ENCODE measurements around the gene MARK4.

Gene MARK4

GRCh38 chr19:45271735-45272108, 20.7 kb downstream of the MARK4 start:
- DNase-seq (ENCODE audit: low spot score), result no peak

GRCh38 chr19:45273521-45273855, 22.4 kb downstream of the MARK4 start:
- DNase-seq (ENCODE audit: low spot score), result no peak

GRCh38 chr19:45275370-45275971, 24.4 kb downstream of the MARK4 start:
- no peak for DNase-seq (ENCODE audit: low spot score)

GRCh38 chr19:45276284-45276687, 25.2 kb downstream of the MARK4 start:
- DNase-seq (ENCODE audit: low spot score), result no peak

GRCh38 chr19:45278087-45278486, 27.0 kb downstream of the MARK4 start:
- DNase-seq (ENCODE audit: low spot score), result no peak

- no peak for DNase-seq (ENCODE audit: low spot score)
Observed at GRCh38 chr19:45279587-45280192, 28.6 kb downstream of the MARK4 start.

- DNase-seq (ENCODE audit: low spot score), result no peak
Observed at GRCh38 chr19:45280471-45280961, 29.4 kb downstream of the MARK4 start.

GRCh38 chr19:45283443-45284033, 32.5 kb downstream of the MARK4 start:
- DNase-seq (ENCODE audit: low spot score), result no peak

- no peak for DNase-seq (ENCODE audit: low spot score)
Observed at GRCh38 chr19:45290381-45290931, 39.4 kb downstream of the MARK4 start.

GRCh38 chr19:45291834-45292233, 40.8 kb downstream of the MARK4 start:
- no peak for DNase-seq (ENCODE audit: low spot score)

GRCh38 chr19:45293682-45294081, 42.6 kb downstream of the MARK4 start:
- no peak for DNase-seq (ENCODE audit: low spot score)

GRCh38 chr19:45294291-45295029, 43.4 kb downstream of the MARK4 start:
- DNase-seq (ENCODE audit: low spot score), result no peak

- no peak for DNase-seq (ENCODE audit: low spot score)
Observed at GRCh38 chr19:45295873-45296272, 44.8 kb downstream of the MARK4 start.

GRCh38 chr19:45296355-45296754, 45.3 kb downstream of the MARK4 start:
- no peak for DNase-seq (ENCODE audit: low spot score)

- no peak for DNase-seq (ENCODE audit: low spot score)
Observed at GRCh38 chr19:45297674-45298073, 46.6 kb downstream of the MARK4 start.

- DNase-seq (ENCODE audit: low spot score), result no peak
Observed at GRCh38 chr19:45298264-45298663, 47.2 kb downstream of the MARK4 start.

GRCh38 chr19:45299719-45300118, 48.6 kb downstream of the MARK4 start:
- DNase-seq (ENCODE audit: low spot score), result no peak

- no peak for DNase-seq (ENCODE audit: low spot score)
Observed at GRCh38 chr19:45302416-45302815, 51.3 kb downstream of the MARK4 start.

GRCh38 chr19:45303269-45304060, 52.4 kb downstream of the MARK4 start:
- no peak for DNase-seq (ENCODE audit: low spot score)

GRCh38 chr19:45304141-45304926, 53.3 kb downstream of the MARK4 start:
- DNase-seq (ENCODE audit: low spot score), result no peak

- no peak for DNase-seq (ENCODE audit: low spot score)
Observed at GRCh38 chr19:45305007-45305406, 53.9 kb downstream of the MARK4 start.
